HG03025 (cell line): ENCODE results near the gene ICE1.
"Not testable (repeated sequence)": the region's sequence is repeated elsewhere in the genome, so short reads cannot be mapped to it uniquely, and the experiment has no call there.

Source experiments
- ATAC-seq: cut with Tn5 transposase; IDR thresholded peaks from one replicate; pipeline ENCODE4 v1.9.1; 2021; ENCODE audit warnings: mild to moderate bottlenecking, moderate library complexity; ENCODE audit not compliant: unreplicated experiment, low FRiP score

The ICE1 gene

DNA sequence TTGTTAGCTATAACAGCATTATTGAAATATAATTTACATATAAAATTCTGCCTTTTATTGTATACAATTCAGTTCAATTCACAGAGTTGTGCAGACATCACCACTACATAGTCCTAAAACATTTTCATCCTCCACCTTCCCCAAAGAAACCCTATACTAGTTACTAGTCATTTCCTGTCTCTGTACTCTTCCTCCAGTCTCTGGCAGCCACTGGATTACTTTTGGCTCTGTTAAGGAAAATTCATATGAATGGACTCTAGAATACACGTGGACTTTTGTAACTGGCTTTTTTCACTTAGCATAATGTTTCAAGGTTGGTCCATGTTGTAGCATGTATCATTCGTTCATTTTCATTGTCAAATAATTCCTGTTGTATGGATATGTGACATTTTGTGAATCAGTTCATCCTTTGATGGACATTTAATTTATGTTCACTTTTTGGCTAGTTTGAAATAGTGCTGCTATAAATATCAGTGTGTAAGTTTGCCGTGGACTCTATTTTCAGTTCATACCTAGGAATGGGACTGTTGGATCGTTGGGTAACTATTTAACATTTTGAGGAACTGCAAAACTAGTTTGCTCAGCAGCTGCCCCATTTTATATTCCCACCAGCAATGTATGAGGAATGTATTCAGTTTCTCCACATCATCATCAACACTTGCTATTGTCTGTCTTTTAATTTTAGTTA, 9.7 kb downstream of the ICE1 start:
- ATAC-seq: no peak

DNA sequence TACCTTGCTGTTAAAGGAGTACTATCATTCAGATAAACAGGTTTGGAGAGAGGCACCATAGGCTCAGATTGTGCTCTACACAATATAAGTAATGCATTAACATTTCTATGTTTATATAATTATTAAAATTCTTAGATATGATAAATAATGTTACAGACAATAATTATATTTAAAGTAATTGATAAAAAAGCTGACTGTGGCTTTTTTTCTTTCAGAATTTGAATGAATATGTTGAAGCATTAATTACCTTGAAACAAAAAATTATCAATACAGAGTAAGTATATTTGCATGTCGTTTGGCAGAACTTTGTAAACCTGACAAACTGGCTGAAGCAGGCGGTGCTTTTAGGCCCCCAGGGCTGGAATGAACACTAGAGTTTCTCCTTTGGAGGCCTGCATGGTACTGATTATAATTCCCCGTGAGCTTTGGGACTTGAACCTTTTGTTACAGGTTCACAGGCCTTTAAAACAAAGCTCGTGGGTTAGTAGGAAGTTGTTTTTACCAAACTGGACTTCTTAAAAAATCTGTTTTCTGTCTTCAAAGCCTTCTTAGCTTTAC, 13.8 kb downstream of the ICE1 start:
- no peak for ATAC-seq

DNA sequence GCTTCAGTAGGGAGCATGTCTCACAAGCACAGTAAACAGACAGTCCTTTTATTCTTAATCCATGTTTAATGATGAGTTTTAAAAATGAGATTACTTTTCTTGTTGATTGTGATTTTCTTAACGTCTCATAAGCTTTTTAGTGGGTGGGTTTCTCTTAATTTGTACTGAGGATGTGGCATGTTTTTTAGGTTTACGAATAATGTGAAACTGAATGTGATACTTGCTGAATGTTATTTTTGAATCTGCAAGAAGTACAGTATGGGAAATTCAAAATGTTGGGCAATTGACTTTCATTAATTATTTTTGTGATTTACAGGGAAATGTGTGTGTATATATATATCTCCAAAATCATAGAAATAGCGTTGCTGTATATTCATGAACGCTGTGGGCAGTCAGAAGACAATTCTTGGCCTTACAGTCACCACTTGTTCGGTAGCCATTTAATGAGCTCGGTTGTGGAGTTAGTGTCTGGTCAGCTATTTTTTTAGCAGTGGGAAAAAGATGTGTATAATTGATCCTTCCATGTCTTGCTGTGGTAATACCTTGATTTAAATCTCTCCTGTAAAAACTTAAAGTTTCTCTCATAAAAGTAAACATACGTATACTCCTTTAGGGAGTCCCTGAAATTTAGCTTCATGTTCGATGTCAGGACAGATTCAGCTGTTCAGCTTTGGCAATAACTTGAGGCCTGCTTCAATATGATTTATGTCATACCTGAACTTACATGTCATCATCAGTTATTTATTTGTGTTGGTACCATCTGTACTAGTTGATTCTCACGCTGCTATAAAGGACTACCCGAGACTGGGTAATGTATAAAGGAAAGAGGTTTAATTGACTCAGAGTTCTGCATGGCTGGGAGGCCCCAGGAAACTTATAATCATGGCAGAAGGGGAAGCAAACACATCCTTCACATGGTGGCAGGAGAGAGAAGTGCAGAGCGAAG, 15.0 kb downstream of the ICE1 start:
- no peak for ATAC-seq

DNA sequence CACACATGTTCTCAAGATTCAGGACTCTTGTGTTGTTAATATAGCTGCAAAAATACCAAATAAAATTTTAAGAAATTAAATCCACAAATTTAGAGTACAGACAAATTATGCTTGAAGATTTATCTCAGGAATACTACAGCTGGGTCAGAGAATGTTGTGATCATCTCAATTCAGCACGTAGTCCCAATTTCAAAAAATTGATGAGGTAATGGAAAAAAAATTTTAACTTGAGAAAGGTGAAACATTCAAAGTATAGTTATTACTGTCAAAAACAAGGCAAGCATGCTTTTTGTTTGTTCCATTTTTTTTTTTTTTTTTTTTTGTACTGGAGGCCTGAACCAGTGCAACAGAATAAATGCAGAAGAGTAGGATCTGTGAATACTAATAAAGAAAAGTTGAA, 29.4 kb downstream of the ICE1 start:
- ATAC-seq: no peak

DNA sequence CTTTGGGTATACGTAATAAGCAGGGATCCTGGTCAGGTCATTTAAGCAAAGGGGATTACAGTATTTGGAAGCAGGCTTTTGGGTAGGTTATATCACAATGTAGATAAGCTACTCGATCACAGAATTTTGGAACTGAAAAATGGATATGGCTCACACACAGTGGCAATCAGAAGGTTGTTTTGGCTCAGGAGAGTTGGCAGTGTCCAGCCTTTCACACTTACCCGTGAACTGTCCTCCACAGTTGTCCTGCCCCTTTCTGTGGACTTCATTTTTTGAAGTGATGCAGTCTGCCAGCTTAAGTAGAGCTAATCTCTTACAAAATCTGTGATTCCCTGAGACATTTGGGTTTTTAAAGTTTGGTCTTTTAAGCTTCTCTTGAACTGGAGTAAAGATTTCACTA, 30.7 kb downstream of the ICE1 start:
- ATAC-seq: no peak

DNA sequence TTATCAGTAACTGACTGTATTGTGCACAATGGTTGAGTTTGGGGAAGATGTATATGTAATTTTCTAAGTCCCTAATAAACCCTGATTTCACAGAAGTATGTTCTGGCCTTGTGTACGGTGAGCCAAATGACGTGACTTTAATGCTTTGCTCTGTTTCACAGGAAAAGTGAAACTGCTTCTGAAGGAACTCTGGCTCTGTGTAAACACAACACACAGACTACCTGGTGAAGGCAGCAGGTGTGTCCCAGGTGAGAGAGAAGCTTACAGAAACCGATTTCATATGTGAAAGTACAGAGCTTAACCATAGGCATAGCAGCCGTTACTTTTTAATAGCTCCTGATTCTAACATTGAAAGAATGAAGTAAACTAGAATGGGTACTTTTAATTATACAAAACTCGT, 31.9 kb downstream of the ICE1 start:
- ATAC-seq: no peak

DNA sequence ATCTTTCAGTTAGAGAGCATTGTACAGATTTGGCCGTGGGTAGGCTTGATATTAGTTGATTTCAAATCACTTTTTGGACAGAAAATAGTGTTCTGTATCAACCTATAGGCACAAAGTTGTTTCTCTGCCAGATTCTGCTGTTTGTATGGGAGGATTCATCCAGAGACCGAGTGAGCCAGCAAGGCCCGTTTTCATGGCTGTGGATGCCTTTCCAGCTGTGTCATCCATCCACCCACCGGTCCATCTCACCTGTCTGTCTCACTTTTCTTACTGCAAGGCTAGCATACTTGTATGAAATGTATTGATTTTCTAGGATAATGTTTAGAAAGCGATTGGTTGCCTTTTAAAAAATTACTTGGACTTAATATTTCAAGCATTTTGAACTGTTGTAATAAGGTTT, 34.4 kb downstream of the ICE1 start:
- ATAC-seq: no peak

DNA sequence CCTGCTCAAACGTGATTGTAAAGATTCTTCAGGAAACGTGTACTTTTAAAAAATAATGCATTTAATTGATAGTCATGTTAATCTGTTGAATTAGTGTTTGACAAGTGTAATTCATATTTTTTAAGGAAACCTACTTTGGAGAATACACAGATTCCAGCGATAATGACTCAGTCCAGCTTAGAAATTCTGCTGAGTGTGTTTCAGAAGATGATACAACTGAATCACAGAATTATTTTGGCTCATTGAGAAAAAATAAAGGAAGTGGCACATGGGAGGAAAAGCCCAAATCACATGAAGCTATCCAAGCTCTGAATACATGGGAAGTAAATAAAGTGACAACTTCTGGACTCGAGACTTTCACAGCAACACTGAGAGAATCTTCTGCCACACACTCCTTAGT, 37.8 kb downstream of the ICE1 start:
- no peak for ATAC-seq

DNA sequence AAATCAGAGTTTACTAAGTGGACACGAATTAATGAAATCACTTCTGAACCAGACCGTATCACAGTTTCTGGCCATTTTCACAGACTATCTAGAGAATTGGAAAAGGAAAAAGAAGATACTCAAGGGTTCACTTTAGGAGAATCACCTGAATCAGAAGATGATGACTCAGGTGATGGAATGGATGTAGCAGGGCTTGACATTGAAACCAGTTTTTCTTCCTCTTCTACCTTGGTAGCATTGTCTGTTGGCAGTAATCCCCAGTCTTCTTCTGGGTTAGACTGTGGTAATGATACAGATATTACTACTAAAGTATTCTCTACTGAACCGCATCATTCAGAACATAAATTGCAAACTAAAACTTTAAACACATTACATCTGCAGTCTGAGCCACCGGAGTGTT, 38.5 kb downstream of the ICE1 start:
- ATAC-seq: no peak

DNA sequence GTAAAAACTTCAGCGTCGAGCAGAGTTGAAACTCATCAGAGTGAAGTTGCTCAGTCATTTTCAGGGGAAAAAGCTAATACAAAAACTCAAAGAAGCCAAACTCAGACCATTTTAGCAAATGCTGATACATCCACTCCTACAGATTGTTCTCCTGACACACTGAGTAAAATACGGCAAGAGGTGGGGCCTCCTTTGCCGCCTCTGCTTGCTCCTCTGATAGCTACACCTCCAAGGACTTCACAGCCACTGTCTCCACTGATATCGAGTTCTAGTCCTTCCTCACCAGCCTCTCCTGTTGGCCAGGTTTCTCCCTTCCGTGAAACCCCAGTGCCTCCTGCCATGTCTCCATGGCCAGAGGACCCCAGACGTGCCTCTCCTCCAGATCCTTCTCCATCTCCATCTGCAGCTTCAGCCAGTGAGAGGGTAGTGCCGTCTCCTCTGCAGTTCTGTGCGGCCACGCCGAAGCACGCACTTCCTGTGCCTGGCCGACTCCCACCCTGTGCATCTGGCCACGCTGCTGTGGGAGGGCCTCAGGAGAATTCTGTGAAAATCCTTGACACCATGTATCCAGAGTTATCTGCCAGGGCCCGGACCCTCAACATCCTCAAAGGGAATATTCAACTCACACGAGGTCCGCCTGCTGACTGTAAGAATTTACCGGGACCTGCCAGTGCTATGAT, 41.7 kb downstream of the ICE1 start:
- ATAC-seq: no peak

DNA sequence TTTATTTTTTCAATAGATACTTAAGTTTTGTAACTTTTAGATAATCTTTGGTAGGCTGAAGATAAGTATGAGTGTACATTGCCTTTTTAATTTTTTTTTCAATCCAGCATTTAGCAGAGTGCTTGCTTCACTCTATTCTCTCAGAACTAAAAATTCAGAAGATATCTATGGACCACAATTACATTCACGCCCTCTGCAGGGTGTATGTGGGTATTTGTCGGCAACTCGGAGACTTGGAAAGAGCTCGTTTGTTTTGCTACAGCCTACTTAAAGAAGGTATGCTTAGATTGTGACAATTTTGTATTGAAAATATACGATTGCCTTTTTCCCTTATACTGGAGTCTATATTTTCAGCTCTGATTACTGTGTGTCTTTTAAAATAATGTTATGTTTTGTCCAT, 43.8 kb downstream of the ICE1 start:
- no peak for ATAC-seq

DNA sequence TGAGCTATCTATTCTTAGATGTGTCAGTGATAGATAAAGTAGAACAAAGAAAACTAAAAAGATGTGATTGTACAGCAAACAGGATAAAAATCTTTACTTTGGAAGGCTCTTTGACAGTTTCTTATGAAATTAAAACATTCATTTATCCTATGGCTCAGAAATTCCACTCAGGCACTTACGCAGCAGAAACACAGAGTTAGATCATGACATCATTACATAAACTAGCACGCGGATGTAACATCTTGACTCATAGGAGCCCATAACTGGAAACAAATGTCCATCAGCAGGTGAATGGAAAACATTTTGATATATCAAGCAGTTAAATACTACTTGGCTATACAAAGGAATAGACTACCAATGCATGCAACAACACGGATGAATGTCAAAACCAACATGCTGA, 45.3 kb downstream of the ICE1 start:
- ATAC-seq: no peak

DNA sequence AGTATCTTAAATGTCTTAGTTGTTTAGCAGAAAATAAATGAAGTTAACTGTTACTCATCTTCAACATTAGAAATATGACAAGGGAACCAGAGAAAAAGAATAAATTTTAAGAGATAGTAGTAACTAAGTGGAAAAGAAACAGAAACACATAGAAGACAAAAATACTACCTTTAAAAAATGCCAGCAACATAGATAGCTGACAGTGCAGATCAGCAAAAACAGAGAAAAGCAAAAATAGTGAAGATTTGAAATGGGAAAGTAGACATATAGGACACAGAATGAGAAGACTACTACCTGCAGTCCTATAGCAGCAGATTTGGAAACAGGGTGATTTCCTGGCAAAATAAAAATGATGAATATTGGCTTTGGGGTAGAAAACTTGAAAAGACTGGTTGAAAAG, 48.5 kb downstream of the ICE1 start:
- no peak for ATAC-seq

DNA sequence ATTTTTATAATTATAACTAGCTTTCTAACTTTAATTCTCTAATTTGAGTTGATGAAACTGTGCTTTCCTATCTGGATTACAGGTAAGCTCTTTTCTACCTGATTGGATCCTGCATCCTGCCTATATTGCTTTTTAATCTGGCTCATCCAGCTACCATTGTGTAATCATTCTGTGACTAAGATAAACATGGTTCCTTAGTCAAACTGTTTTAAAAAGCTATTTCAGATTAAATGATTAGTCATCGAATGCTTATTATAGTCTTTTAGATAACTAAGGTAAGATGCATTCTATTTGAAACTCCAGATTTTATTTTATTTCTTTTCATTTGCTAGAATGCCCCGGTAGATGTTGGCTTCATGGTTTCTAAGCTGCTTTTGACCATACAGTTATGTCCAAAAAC, 50.7 kb downstream of the ICE1 start:
- no peak for ATAC-seq

DNA sequence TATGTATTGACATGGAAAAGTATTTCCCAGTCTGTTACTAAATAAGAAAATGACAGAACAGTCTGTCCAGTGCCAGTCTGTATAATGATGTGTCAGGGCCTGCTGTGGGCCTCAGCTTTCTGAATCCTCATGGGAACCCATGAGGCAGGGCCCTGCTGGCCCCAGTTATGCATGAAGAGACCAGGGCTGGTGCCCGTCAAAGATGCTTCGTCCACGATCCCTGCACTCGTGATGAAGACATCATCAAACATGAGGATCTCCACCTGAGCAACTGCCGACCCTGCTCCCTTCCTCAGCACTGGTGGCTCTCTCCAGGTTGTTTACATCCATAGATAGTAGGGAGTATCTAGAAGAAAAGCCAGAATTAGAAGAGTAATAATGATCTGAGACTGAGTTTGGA, 52.5 kb downstream of the ICE1 start:
- no peak for ATAC-seq

DNA sequence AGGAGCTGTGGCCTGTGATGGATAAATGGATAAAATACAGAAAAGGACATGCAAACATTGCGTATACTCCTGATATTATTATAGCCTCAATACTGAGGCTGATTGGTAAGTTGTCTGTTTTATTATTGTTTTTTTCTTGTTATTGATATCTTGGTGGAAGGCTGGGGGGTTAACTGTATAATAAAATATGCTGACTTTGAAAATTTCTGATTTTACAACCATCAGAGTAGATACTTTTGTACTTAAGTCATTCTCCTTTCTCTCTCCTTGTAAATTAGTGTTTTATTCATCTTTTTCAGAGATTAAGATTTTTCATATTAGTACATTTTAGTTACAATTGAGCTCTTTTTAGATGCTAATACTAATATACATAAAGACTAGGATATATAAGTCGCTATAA, 53.5 kb downstream of the ICE1 start:
- no peak for ATAC-seq

DNA sequence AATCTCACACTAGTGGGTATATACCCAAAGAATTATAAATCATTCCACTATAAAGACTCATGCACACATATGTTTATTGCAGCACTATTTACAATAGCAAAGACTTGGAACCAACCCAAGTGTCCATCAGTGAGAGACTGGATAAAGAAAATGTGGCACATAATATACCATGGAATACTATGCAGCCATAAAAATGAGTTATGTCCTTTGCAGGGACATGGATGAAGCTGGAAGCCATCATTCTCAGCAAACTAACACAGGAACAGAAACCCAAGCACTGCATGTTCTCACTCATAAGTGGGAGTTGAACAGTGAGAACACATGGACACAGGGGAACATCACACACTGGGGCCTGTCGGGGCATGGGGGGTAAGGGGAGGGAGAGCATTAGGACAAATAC, 57.1 kb downstream of the ICE1 start:
- ATAC-seq: not testable (repeated sequence)

DNA sequence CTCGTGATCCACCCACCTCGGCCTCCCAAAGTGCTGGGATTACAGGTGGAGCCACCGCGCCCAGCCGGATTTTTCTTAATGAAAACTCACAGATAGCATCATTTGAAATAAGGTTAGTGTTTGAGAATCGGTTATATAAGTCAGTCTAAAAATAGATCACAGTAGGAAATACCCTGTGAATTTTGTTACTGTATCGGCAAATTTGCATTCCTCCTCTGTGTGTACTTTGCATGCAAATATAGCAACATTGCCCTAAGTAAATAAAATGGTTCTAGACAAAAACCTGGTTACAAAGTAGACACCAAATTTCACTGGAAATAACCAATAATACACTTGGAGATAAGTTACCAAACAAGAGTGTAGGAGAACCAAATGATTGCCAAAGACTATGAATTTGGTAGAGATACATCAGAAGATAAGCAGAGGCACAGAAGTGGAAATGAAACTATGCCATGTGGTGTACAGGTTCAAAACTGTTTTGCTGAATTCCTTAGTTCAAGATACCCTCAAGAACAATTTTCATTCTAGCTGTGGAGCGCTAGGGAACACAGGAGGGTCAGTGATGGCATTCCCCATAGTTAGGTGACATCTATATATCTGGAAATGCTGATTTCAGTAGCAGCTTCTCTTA, 58.1 kb downstream of the ICE1 start:
- ATAC-seq: no peak

DNA sequence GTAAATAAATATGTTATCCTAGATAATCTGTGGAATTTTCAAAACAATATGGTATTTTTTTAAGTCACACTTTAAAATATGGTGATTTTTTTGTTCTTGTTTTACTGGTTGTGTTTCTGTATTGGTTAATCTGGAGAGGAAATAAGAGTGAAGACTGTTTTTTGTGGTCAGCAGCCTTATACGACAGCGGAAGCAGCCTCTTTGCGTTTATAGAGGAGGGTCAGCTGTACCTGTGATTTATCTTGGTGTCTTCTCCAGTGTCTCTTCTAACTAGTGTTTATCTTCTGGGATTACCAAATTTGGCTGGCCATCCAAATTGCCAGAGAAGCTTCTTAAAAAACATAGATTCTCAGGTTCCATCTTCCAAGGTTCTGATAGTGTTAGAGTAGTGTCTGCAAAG, 58.7 kb downstream of the ICE1 start:
- ATAC-seq: no peak

DNA sequence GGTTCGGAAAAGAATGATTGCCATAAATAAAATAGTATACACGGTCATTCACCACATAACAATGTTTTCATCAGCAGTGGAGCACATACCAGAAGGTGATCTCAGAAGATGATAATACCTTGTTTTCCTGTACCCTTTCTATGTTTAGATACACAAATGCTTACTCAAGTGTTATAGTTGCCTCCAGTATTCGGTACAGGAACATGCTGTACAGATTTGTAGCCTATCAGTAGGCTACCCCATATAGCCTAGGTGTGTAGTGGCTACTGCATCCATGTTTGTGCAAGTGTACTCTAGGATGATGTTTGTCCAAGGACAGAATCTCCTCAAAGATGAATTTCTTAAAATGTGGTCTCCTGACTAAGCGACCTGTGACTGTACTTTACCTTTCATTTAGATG, 59.2 kb downstream of the ICE1 start:
- ATAC-seq: no peak

DNA sequence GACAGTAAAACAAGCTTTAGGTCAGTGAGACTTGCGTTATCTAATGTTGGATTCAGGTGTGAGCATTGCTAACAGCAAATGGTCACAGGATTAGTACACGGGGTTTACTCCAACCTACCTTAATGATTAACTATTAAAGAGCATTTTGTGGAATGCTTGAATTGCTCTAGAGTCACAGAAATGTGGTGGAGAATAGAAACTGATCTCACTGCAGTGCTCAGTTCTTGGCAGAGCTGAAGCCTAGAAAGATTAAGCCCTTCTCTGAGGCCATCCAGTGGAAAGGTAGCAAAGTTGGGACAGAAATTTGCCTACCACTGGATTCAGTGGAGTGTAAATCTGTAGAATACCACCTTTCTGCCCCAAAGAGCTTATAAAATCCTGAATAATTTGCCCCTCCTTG, 60.9 kb downstream of the ICE1 start:
- ATAC-seq: no peak
